ENCODE data around the gene DDC. TPM values are rescaled to one million over a fixed set of nuclear protein-coding genes. Genes with fewer than 3 reads are reported as not detected.
"Not testable (repeated sequence)": the region's sequence is repeated elsewhere in the genome, so short reads cannot be mapped to it uniquely, and the experiment has no call there.

DDC gene
- total RNA-seq, 2 donors from 2014 or later: 85.4 to 90.2 TPM

DNA sequence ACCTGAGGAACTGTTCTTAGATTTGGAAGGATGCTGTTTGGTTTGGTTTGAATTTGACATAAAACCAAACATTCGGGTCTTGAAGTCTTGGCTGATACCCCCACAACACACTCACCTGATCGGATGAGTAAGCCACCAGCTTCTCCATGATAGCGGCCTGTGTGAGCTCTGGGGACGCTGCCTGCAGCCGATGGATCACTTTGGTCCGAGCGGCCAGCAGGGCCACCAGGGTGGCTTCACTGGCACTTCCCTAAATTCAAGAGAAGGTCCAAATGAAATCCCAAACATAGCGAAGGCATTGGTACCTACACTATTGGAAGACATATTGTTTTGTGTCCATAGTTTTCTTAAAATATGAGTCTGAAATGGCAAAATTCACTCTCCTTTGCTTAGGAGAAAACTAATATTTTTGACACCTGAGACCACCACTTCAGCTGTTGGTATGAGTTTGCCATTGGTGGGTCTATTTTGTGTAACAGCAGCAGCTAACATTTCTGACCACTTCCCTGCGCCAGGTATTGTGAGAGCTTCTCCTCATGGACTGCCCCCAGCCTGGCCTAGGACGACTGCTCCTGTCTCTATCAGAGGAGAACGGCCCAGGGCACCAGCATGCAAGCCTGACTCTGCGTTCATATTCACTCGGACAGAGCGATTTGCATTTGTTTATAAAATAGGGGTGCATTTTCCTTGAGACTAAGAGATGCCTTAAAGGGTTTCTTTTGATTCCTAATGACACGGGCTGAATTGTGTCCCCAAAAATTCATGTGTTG, 35.9 kb downstream of the DDC start:
- no peaks in the 10 kb centered on the region for H3K27me3 ChIP-seq
- no peak overlapping the region for H3K27ac ChIP-seq
- no peaks in the 10 kb centered on the region for H3K9me3 ChIP-seq
- H3K9ac ChIP-seq (ENCODE audit: low read depth in 2 of 2, low read length in 2 of 2): no peak overlapping the region
- TF ChIP-seq, protein P1, sequence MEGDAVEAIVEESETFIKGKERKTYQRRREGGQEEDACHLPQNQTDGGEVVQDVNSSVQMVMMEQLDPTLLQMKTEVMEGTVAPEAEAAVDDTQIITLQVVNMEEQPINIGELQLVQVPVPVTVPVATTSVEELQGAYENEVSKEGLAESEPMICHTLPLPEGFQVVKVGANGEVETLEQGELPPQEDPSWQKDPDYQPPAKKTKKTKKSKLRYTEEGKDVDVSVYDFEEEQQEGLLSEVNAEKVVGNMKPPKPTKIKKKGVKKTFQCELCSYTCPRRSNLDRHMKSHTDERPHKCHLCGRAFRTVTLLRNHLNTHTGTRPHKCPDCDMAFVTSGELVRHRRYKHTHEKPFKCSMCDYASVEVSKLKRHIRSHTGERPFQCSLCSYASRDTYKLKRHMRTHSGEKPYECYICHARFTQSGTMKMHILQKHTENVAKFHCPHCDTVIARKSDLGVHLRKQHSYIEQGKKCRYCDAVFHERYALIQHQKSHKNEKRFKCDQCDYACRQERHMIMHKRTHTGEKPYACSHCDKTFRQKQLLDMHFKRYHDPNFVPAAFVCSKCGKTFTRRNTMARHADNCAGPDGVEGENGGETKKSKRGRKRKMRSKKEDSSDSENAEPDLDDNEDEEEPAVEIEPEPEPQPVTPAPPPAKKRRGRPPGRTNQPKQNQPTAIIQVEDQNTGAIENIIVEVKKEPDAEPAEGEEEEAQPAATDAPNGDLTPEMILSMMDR (IDR thresholded peaks at IDR 0.05): no peak
- intact Hi-C loops (cut with DNase I): no loop called here
- H3K4me1 ChIP-seq: peaks cover 4% of the 10 kb centered on the region
- H3K36me3 ChIP-seq: no peaks in the 10 kb centered on the region
- H3K4me3 ChIP-seq: no peak overlapping the region
- no peak for DNase-seq

DNA sequence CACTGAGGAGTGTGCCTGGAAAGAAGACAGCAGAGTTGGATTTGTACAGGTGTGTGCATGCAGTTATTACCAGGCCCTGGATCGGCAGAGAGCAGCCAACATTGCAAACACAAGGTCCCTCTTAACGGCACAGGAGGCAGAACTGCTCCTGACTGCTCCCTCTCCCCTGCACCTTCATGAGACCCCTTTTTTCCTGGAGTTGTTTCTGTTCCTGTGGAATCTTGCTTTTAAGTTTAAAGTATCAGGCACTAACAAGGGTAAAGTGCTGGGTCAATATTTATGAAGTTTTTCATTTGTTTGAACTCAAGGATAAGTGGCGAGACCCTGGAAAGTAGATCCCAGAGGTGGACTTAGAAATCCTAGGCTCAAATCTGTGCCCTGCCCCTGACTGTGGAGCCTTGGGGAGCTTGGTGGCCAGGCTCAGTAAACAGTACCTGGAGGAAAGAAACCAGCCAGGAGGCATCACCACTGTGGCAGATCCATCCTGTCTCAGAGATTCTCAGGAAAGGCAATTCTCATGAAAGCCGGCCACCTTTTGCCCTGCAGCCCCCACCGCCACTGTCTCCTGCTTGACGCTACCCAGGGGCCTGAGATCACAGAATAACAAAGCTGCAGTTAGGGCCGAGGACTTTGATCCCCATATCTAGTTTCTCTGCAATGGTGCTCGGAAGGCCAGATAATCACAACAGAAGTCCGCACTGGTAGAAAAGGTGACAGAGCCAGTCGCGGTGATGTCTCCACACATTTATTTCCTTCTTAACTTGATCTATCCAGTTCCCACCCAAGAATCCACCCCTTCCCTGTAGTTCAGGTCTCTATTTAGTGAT, 36.7 kb downstream of the DDC start:
- Histone ChIP-seq H3K4me1 (peaks cover 4% of the 10 kb centered on the region), H3K27ac (no peak overlapping the region), H3K9ac (ENCODE audit: low read depth in 2 of 2, low read length in 2 of 2) (no peak overlapping the region), H3K27me3 (no peaks in the 10 kb centered on the region), H3K9me3 (no peaks in the 10 kb centered on the region), H3K36me3 (no peaks in the 10 kb centered on the region), H3K4me3 (no peak overlapping the region)
- no peak for DNase-seq
- TF ChIP-seq, protein P1 (IDR thresholded peaks at IDR 0.05): no peak
- intact Hi-C loops (cut with DNase I): no loop called here

DNA sequence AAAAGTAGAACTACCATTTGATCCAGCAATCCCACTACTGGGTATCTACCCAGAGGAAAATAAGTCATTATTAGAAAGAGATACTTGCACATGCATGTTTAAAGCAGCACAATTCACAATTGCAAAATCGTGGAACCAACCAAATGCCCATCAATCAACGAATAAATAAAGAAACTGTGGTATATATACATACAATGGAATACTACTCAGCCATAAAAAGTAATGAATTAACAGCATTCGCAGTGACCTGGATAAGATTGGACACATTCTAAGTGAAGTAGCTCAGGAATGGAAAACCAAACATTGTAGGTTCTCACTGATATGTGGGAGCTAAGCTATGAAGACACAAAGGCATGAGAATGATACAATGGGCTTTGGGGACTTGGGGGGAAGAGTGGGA, 45.9 kb downstream of the DDC start:
- H3K27ac ChIP-seq; H3K9me3 ChIP-seq; DNase-seq; H3K9ac ChIP-seq (ENCODE audit: low read depth in 2 of 2, low read length in 2 of 2); H3K27me3 ChIP-seq; H3K4me1 ChIP-seq; intact Hi-C loops (cut with DNase I); H3K4me3 ChIP-seq; H3K36me3 ChIP-seq: not testable (repeated sequence)

DNA sequence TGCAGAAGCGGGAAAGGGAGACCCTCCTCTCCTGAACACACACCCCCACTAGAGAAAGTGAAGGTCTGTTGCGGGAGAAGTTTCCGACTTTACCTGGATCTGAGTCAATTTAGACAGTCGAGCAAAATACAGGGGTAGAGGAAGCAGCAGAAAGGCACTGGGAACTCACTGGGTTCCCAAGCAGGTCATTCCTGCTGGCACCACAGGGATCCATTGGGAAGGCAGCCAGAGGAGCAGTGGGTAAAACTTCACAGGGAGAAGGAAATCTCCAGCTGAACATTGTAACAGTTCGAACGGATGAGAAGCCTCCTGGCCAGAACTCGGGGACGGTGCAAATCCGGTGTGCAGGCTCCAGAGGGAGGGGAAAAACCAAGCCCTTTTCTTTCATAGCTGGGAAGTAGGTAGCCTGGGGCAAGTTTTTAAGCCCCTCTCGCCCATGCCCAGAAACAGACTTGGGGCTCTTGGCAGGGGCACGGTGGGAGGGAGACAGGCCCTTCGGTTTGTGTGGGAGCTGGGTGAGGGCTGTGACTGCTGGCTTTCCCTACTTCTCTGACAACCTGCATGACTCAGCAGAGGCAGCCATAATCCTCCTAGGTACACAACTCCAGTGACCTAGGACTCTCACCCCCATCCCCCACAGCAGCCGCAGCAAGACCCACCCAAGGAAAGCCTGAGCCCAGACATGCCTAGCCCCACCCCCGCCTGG, 51.9 kb downstream of the DDC start:
- no peak overlapping the region for H3K27ac ChIP-seq
- TF ChIP-seq, protein P1 (IDR thresholded peaks at IDR 0.05): no peak
- H3K9ac ChIP-seq (ENCODE audit: low read depth in 2 of 2, low read length in 2 of 2): no peak overlapping the region

DNA sequence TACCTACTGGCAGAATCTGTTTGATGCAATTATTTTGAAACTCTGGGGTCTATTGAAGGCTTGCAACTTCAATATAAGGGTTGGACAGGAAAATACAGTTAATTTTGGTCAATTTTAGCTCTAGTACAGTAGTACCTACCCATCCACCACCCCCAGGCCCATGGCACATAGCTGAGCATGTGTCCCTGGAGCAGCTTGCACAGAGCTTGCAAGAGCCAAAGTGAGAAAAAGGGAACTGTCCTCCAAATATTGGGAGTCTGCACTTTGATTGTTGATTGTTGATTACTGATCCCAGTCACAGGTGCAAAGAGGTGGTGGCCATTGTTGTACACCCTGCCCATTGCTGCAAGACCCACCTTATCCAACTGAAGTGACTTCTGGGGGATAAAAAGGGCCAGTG, 52.8 kb downstream of the DDC start:
- TF ChIP-seq, protein P1 (IDR thresholded peaks at IDR 0.05): no peak
- no peaks in the 10 kb centered on the region for H3K36me3 ChIP-seq

More for the DNA sequence above, 51.9 kb downstream of the DDC start:
- no peak overlapping the region for H3K4me3 ChIP-seq
- no peaks in the 10 kb centered on the region for H3K27me3 ChIP-seq
- no peaks in the 10 kb centered on the region for H3K9me3 ChIP-seq
- H3K36me3 ChIP-seq: no peaks in the 10 kb centered on the region
- no peak for DNase-seq
- intact Hi-C loops (cut with DNase I): no loop called here
- H3K4me1 ChIP-seq: no peaks in the 10 kb centered on the region

More for the DNA sequence above, 52.8 kb downstream of the DDC start:
- intact Hi-C loops (cut with DNase I): no loop called here
- no peak for DNase-seq
- H3K4me3 ChIP-seq: no peak overlapping the region
- no peaks in the 10 kb centered on the region for H3K27me3 ChIP-seq
- H3K9me3 ChIP-seq: no peaks in the 10 kb centered on the region
- H3K27ac ChIP-seq: no peak overlapping the region
- no peaks in the 10 kb centered on the region for H3K4me1 ChIP-seq
- no peak overlapping the region for H3K9ac ChIP-seq (ENCODE audit: low read depth in 2 of 2, low read length in 2 of 2)

Measured in colonic mucosa (tissue), 4 donors.